Gastrocnemius medialis (tissue), 4 donors: Measurements from ENCODE around the gene ENPP3.

Source experiments
- CTCF ChIP-seq, 5 experiments: fragments of 450-650 bp in 3 of 5; fragments of 200-600 bp in 2 of 5; sonication (generic) in 2 of 5; IDR thresholded peaks in 4 of 5; conservative IDR thresholded peaks in 1 of 5; 1 replicate in 4 of 5; 2 replicates in 1 of 5; pipeline ENCODE4 v1.5.1; 2016 to 2019; ENCODE audit warnings: antibody characterized with exemption in 5 of 5, mild to moderate bottlenecking in 3 of 5, moderate library complexity in 3 of 5
- POLR2A ChIP-seq, 2 donors: fragments of 450-650 bp; IDR thresholded peaks; one replicate each; pipeline ENCODE4 v1.6.1; 2017; ENCODE audit warnings: antibody characterized with exemption in 2 of 2, mild to moderate bottlenecking in 2 of 2, moderate library complexity in 2 of 2

GRCh38 chr6:131587909-131588308 is 49.2 kb upstream of the ENPP3 start:
- TF ChIP-seq CTCF (IDR thresholded peaks at IDR 0.05 in 4 of 5, conservative IDR thresholded peaks at IDR 0.05 in 1 of 5): no peak
- no peak for TF ChIP-seq POLR2A (IDR thresholded peaks at IDR 0.05)
